ENCODE measurements around the gene SH3RF1.

DNA sequence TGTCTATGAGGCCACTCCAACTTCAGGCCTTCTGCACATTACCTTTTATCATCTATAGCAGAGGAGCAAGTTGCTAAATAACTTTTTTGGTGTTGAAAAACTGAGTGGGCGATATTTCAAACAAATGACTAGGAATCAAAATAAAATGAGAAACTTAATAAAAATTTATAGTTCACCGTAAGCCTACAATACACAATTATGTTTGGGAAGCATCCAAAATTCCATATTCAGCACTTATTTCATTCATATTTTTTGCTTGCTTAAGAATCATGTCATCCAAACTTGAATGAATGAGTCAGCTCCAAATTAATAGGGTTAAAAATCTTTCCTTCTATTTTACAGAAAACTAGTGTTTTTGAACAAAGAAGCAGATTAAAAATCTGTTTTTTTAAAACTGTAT lies 119.1 kb downstream of the SH3RF1 start:
- TF ChIP-seq, protein P1, sequence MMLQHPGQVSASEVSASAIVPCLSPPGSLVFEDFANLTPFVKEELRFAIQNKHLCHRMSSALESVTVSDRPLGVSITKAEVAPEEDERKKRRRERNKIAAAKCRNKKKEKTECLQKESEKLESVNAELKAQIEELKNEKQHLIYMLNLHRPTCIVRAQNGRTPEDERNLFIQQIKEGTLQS (IDR thresholded peaks at IDR 0.05) = no peak
- TF ChIP-seq, protein P2, sequence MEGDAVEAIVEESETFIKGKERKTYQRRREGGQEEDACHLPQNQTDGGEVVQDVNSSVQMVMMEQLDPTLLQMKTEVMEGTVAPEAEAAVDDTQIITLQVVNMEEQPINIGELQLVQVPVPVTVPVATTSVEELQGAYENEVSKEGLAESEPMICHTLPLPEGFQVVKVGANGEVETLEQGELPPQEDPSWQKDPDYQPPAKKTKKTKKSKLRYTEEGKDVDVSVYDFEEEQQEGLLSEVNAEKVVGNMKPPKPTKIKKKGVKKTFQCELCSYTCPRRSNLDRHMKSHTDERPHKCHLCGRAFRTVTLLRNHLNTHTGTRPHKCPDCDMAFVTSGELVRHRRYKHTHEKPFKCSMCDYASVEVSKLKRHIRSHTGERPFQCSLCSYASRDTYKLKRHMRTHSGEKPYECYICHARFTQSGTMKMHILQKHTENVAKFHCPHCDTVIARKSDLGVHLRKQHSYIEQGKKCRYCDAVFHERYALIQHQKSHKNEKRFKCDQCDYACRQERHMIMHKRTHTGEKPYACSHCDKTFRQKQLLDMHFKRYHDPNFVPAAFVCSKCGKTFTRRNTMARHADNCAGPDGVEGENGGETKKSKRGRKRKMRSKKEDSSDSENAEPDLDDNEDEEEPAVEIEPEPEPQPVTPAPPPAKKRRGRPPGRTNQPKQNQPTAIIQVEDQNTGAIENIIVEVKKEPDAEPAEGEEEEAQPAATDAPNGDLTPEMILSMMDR (IDR thresholded peaks at IDR 0.05 in 2 of 3, conservative IDR thresholded peaks at IDR 0.05 in 1 of 3; ENCODE audit: borderline replicate concordance in 1 of 3, insufficient read depth in 1 of 3, low read depth in 2 of 3, low read length in 2 of 3) = no peak
- no peak for TF ChIP-seq POLR2AphosphoS5 (IDR thresholded peaks at IDR 0.05; ENCODE audit: low read depth, low read length)
